Measurements from ENCODE around the gene TMEM132E.

DNA sequence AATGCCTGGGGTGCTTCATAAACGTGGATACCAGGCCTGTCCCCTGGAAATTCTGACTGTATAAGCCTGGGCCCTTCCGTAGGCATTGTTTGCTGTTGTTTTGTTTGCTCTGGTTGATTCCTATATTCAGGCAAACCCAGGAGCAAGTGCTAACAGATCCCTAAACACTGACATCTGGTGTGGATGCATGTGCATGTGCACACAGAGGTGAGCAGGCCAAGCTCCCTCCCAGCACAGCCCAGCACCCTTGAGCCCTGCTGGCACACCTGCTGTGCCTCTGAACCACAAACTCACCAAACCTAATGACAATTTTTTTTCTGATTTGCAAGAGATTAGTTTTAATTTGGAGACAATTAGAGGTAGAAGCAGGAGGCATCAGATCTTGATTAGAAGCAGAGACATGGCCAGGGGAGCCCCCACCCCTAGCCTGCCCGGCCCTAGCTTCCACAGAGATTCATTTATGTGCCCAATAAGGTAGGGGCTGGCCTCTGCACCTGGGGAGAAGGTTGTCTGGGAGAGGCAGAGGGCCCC is 40.4 kb downstream of the TMEM132E start:
- TF ChIP-seq, protein P1, sequence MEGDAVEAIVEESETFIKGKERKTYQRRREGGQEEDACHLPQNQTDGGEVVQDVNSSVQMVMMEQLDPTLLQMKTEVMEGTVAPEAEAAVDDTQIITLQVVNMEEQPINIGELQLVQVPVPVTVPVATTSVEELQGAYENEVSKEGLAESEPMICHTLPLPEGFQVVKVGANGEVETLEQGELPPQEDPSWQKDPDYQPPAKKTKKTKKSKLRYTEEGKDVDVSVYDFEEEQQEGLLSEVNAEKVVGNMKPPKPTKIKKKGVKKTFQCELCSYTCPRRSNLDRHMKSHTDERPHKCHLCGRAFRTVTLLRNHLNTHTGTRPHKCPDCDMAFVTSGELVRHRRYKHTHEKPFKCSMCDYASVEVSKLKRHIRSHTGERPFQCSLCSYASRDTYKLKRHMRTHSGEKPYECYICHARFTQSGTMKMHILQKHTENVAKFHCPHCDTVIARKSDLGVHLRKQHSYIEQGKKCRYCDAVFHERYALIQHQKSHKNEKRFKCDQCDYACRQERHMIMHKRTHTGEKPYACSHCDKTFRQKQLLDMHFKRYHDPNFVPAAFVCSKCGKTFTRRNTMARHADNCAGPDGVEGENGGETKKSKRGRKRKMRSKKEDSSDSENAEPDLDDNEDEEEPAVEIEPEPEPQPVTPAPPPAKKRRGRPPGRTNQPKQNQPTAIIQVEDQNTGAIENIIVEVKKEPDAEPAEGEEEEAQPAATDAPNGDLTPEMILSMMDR (IDR thresholded peaks at IDR 0.05; ENCODE audit: insufficient read depth, low read length, poor library complexity, severe bottlenecking): no peak
- TF ChIP-seq EZH2phosphoT487 (conservative IDR thresholded peaks at IDR 0.05; ENCODE audit: low read length): no peak
